Breast epithelium (tissue), 3 donors: ENCODE measurements around the gene SPCS2.

ENCODE experiments used
- CTCF ChIP-seq, 3 donors: fragments of 450-650 bp; IDR thresholded peaks; one replicate each; pipeline ENCODE4 v1.5.1; 2016 to 2017; ENCODE audit warnings: antibody characterized with exemption in 3 of 3, mild to moderate bottlenecking in 3 of 3, moderate library complexity in 3 of 3
- POLR2A ChIP-seq: fragments of 450-650 bp; IDR thresholded peaks from one replicate; pipeline ENCODE4 v1.6.1; 2016; ENCODE audit warnings: antibody characterized with exemption, mild to moderate bottlenecking, moderate library complexity

GRCh38 chr11:75001686-75002085 lies 52.6 kb downstream of the SPCS2 start:
- TF ChIP-seq CTCF (IDR thresholded peaks at IDR 0.05) = no peak
- TF ChIP-seq POLR2A = no peak
